H1 (cell line): Measurements from ENCODE around the gene DNAI2. TPM values are rescaled to one million over a fixed set of nuclear protein-coding genes. Genes with fewer than 3 reads are reported as not detected.

ENCODE experiments used
- CTCF ChIA-PET: fragments of 300-600 bp; sonication (Branson Sonifier 250); formaldehyde crosslinking; loops from one replicate; lab custom pipeline; 2021; ENCODE audit not compliant: partially characterized antibody; lab: Charles Lee
- POLR2A ChIA-PET: fragments of 300-600 bp; sonication (Branson Sonifier 250); formaldehyde crosslinking; loops from one replicate; lab custom pipeline; 2021; ENCODE audit warnings: inconsistent platforms; ENCODE audit not compliant: partially characterized antibody; lab: Charles Lee
- DNase-seq, 2 experiments: peaks; one replicate each; pipeline versions ENCODE4 v3.0.0 to v3.0.0-alpha.2; 2010 to 2022; ENCODE audit warnings: low spot score in 2 of 2, low read depth in 1 of 2, mixed read lengths in 1 of 2
- FAIRE-seq: peaks from 2 replicates; lab custom pipeline; 2011; peaks lifted over from hg19 to GRCh38; lab: Jason Lieb, UNC
- H2AFZ ChIP-seq: 2 replicates; pipeline ENCODE4 v1.8.1; 2012; ENCODE audit warnings: low read length, inconsistent platforms
- H2AK5ac ChIP-seq: 2 replicates; pipeline ENCODE4 v1.6.1; 2013; ENCODE audit warnings: low read depth, low read length
- H2BK120ac ChIP-seq: replicated peaks from 2 replicates; pipeline ENCODE3; 2013; ENCODE audit warnings: low read depth, low read length, inconsistent platforms
- H2BK12ac ChIP-seq: 2 replicates; pipeline ENCODE4 v1.6.1; 2013; ENCODE audit warnings: low read depth, low read length
- H2BK15ac ChIP-seq: 2 replicates; pipeline ENCODE4 v1.6.1; 2013; ENCODE audit warnings: low read length
- H2BK20ac ChIP-seq: 2 replicates; pipeline ENCODE4 v1.6.1; 2013; ENCODE audit warnings: low read length
- H2BK5ac ChIP-seq: 2 replicates; pipeline ENCODE4 v1.6.1; 2013; ENCODE audit warnings: low read depth, low read length
- H3K14ac ChIP-seq: 2 replicates; pipeline ENCODE4 v1.6.1; 2013; ENCODE audit warnings: inconsistent platforms; ENCODE audit not compliant: insufficient read length
- H3K18ac ChIP-seq: 2 replicates; pipeline ENCODE4 v1.6.1; 2013; ENCODE audit warnings: low read length; ENCODE audit errors: extremely low read depth
- H3K23ac ChIP-seq: 2 replicates; pipeline ENCODE4 v1.6.1; 2013; ENCODE audit warnings: inconsistent platforms; ENCODE audit not compliant: insufficient read length
- H3K23me2 ChIP-seq: 2 replicates; pipeline ENCODE4 v1.6.1; 2013; ENCODE audit warnings: low read depth, low read length
- H3K27ac ChIP-seq: 2 replicates; pipeline ENCODE4 v1.6.1; 2011; ENCODE audit warnings: low read depth, low read length, inconsistent platforms
- H3K27me3 ChIP-seq, 4 experiments: replicated peaks in 1 of 4; 1 replicate in 1 of 4; 2 replicates in 3 of 4; pipeline versions ENCODE4 v1.6.1 to v1.8.1; 2011 to 2013; ENCODE audit warnings: low read length in 3 of 4, mild to moderate bottlenecking in 3 of 4, inconsistent platforms in 2 of 4, mixed read lengths in 2 of 4, moderate library complexity in 1 of 4; ENCODE audit not compliant: control insufficient read depth in 3 of 4, insufficient read depth in 3 of 4; ENCODE audit errors: extremely low read depth in 1 of 4
- H3K36me3 ChIP-seq, 4 experiments: 2 replicates each; pipeline versions ENCODE4 v1.6.1 to v1.8.1; 2011 to 2013; ENCODE audit warnings: mild to moderate bottlenecking in 4 of 4, low read length in 3 of 4, moderate library complexity in 2 of 4, control low read depth in 1 of 4, inconsistent platforms in 1 of 4; ENCODE audit not compliant: insufficient read depth in 4 of 4, control insufficient read depth in 2 of 4
- H3K4ac ChIP-seq: replicated peaks from 2 replicates; pipeline ENCODE3; 2013; ENCODE audit warnings: low read length, low read depth, mixed read lengths, inconsistent platforms; ENCODE audit not compliant: insufficient read length
- H3K4me1 ChIP-seq, 4 experiments: replicated peaks in 1 of 4; 1 replicate in 1 of 4; 2 replicates in 3 of 4; pipeline versions ENCODE4 v1.6.1 to v1.8.1; 2011 to 2013; ENCODE audit warnings: low read length in 3 of 4, inconsistent platforms in 2 of 4, mixed read lengths in 1 of 4; ENCODE audit not compliant: insufficient read depth in 4 of 4, control insufficient read depth in 3 of 4
- H3K4me2 ChIP-seq, 2 experiments: 2 replicates each; pipeline versions ENCODE4 v1.6.1 to v1.8.1; 2011 to 2013; ENCODE audit warnings: low read depth in 2 of 2, low read length in 2 of 2, control low read depth in 1 of 2, inconsistent platforms in 1 of 2, mild to moderate bottlenecking in 1 of 2; ENCODE audit not compliant: insufficient read depth in 1 of 2
- H3K4me3 ChIP-seq, 4 experiments: fragments of 200-600, 300-600 bp in 1 of 4; sonication (generic), shearing (Covaris generic), sonication (Bioruptor Twin) in 1 of 4; 2 replicates each; pipeline versions ENCODE4 v1.5.1 to v1.8.1; 2011 to 2016; ENCODE audit warnings: low read length in 4 of 4, low read depth in 3 of 4, control low read depth in 2 of 4, inconsistent platforms in 2 of 4, mild to moderate bottlenecking in 2 of 4, mixed read lengths in 1 of 4, moderate library complexity in 1 of 4; ENCODE audit not compliant: insufficient read depth in 2 of 4; ENCODE audit errors: extremely low read depth in 1 of 4
- H3K56ac ChIP-seq: replicated peaks from 2 replicates; pipeline ENCODE3; 2013; ENCODE audit warnings: low read depth, mild to moderate bottlenecking, mixed read lengths, low read length, inconsistent platforms; ENCODE audit not compliant: insufficient read length
- H3K79me1 ChIP-seq: 2 replicates; pipeline ENCODE4 v1.6.1; 2013; ENCODE audit warnings: low read depth, low read length, control low read depth
- H3K79me2 ChIP-seq, 2 experiments: 2 replicates each; pipeline versions ENCODE4 v1.6.1 to v1.8.1; 2012 to 2013; ENCODE audit warnings: low read length in 2 of 2, mild to moderate bottlenecking in 2 of 2, inconsistent platforms in 1 of 2; ENCODE audit not compliant: insufficient read depth in 2 of 2, control insufficient read depth in 1 of 2
- H3K9ac ChIP-seq, 4 experiments: replicated peaks in 1 of 4; 1 replicate in 1 of 4; 2 replicates in 3 of 4; pipeline versions ENCODE4 v1.6.1 to v1.8.1; 2011 to 2013; ENCODE audit warnings: low read depth in 3 of 4, low read length in 3 of 4, control low read depth in 2 of 4, mild to moderate bottlenecking in 2 of 4, moderate library complexity in 2 of 4, inconsistent platforms in 1 of 4; ENCODE audit errors: extremely low read depth in 1 of 4
- H3K9me3 ChIP-seq, 2 experiments: 2 replicates each; pipeline versions ENCODE4 v1.6.1 to v1.8.1; 2012 to 2013; ENCODE audit warnings: mild to moderate bottlenecking in 2 of 2, moderate library complexity in 2 of 2, control low read depth in 1 of 2, inconsistent platforms in 1 of 2, low read depth in 1 of 2, low read length in 1 of 2, mixed read lengths in 1 of 2; ENCODE audit not compliant: insufficient read depth in 2 of 2
- H4K20me1 ChIP-seq, 2 experiments: replicated peaks in 1 of 2; 2 replicates each; pipeline versions ENCODE3 to v1.8.1; 2011 to 2013; ENCODE audit warnings: inconsistent platforms in 2 of 2, low read length in 2 of 2, mild to moderate bottlenecking in 1 of 2; ENCODE audit not compliant: insufficient read depth in 2 of 2, control insufficient read depth in 1 of 2
- H4K5ac ChIP-seq: 2 replicates; pipeline ENCODE4 v1.6.1; 2013; ENCODE audit warnings: low read length, low read depth, mixed read lengths, inconsistent platforms; ENCODE audit not compliant: insufficient read length
- H4K8ac ChIP-seq: 2 replicates; pipeline ENCODE4 v1.8.0; 2013; ENCODE audit warnings: mild to moderate bottlenecking, moderate library complexity, low read length, inconsistent platforms; ENCODE audit not compliant: insufficient read depth; ENCODE audit errors: extremely low read depth
- H4K91ac ChIP-seq: replicated peaks from 2 replicates; pipeline ENCODE3; 2013; ENCODE audit warnings: low read length, mixed read lengths, inconsistent platforms; ENCODE audit not compliant: insufficient read length
- SP2 ChIP-seq: IDR thresholded peaks from 2 replicates; pipeline ENCODE4 v1.6.1; 2012; ENCODE audit warnings: mild to moderate bottlenecking, low read length, inconsistent platforms
- WGBS, 2 experiments: shearing (Covaris generic) in 1 of 2; methylation state at CpG; one replicate each; pipeline versions ENCODE4 v1.1.6 to v1.1.7; 2013 to 2015; ENCODE audit warnings: low lambda C conversion rate in 2 of 2, mixed read lengths in 2 of 2, inconsistent platforms in 1 of 2, low coverage in 1 of 2, missing lambda C conversion rate in 1 of 2; ENCODE audit not compliant: insufficient replicate concordance in 2 of 2, insufficient coverage in 1 of 2, insufficient read length in 1 of 2; ENCODE audit errors: extremely low coverage in 1 of 2, missing lambda C conversion rate in 1 of 2; 5-methylcytosine and 5-hydroxymethylcytosine counted together
- polyA plus RNA-seq, 7 experiments: library from polyadenylated mRNA; depleted of rRNA in 3 of 7; stranded (reverse) in 5 of 7; unstranded in 2 of 7; fragments of >200 nt in 5 of 7; fragments of 200-250 nt in 2 of 7; gene quantifications; 1 replicate in 5 of 7; 2 replicates in 1 of 7; 4 replicates in 1 of 7; pipeline versions ENCODE4 v1.2.1 to v1.2.3, GENCODE V29; 2011 to 2013; ENCODE audit warnings: missing spikeins in 2 of 7, mixed read lengths in 2 of 7
- total RNA-seq: library from RNA; stranded (reverse); fragmentation: NEBNext Ultra II Directional; extraction: Animal tissue kit (Norgen Biotek cat#: 25700); gene quantifications from 2 replicates; pipeline ENCODE4 v1.2.1, GENCODE V29; 2021
- TF ChIP-seq, protein P1 (sequence below), 3 experiments: IDR thresholded peaks; 1 replicate in 2 of 3; 2 replicates in 1 of 3; pipeline versions ENCODE4 v1.5.1 to v1.6.1; 2011; ENCODE audit warnings: low read length in 3 of 3, mild to moderate bottlenecking in 3 of 3, inconsistent platforms in 2 of 3, low read depth in 1 of 3, moderate library complexity in 1 of 3; ENCODE audit not compliant: insufficient read depth in 1 of 3; ENCODE audit errors: control extremely low read depth in 1 of 3

The DNAI2 gene
- total and polyA plus RNA-seq, 2 of the 8 experiments (the other 6 are each of a cell fraction or from before 2014, with no cell fraction given), result 0.08 to 0.15 TPM

- Histone ChIP-seq H2BK15ac (no peak overlapping the region; the same call in 1 of the 2 replicates), H3K4me1 (peaks cover 5 to 29% (median 19%) of the 10 kb centered on the region in 4 experiments), H3K4me2 (peak overlapping the region; percentile 5 to 80; a peak in 2 of 4 replicates), H3K27ac (no peak overlapping the region), H2AK5ac (no peak overlapping the region), H3K27me3 (no peaks in the 10 kb centered on the region), H4K8ac (no peak overlapping the region), H3K56ac (no peak overlapping the region), H4K91ac (peak overlapping the region; percentile 2), H3K79me2 (no peaks in the 10 kb centered on the region), H3K4me3 (peak overlapping the region in 3 of 4 experiments; percentile 23 to 54 (median 24); a peak in 4 of 8 replicates), H3K9ac (no peak overlapping the region), H2AFZ (no peak overlapping the region), H2BK120ac (no peak overlapping the region), H3K14ac (no peak overlapping the region), H2BK20ac (0 out of 2 replicates have a peak overlapping the region, but pooled peaks have one; percentile 61), H3K9me3 (no peaks in the 10 kb centered on the region), H2BK5ac (0 out of 2 replicates have a peak overlapping the region, but pooled peaks have one; percentile 83), H3K4ac (no peak overlapping the region), H3K79me1 (no peaks in the 10 kb centered on the region), H4K5ac (no peak overlapping the region), H3K23me2 (peaks cover 1% of the 10 kb centered on the region), H4K20me1 (no peaks in the 10 kb centered on the region), H2BK12ac (peak overlapping the region; percentile 84; the same call in 1 of the 2 replicates), H3K23ac (no peak overlapping the region), H3K18ac (peak overlapping the region; percentile 81), H3K36me3 (peaks cover 0 to 10% (median 0%) of the 10 kb centered on the region in 4 experiments; a peak in 1 of 8 replicates)
- WGBS, 2 experiments, result 53% methylated on average over 7 of the region's 7 CpGs; no CpG with 5 or more reads in 1 of the 2 experiments
- POLR2A ChIA-PET, result interaction anchor here (1.1 to 1.3 kb wide), 4 partner anchors 9 to 94 kb away, joined by 3 to 4 read pairs (median 4); no protein-coding TSS in a partner anchor
- CTCF ChIA-PET, result interaction anchor here (1.0 to 9.2 kb wide), 25 partner anchors 8 to 205 kb away, joined by 3 to 83 read pairs (median 7); partner anchors contain the start of gene GPR142
- TF ChIP-seq SP2, result no peak
- TF ChIP-seq, protein P1, sequence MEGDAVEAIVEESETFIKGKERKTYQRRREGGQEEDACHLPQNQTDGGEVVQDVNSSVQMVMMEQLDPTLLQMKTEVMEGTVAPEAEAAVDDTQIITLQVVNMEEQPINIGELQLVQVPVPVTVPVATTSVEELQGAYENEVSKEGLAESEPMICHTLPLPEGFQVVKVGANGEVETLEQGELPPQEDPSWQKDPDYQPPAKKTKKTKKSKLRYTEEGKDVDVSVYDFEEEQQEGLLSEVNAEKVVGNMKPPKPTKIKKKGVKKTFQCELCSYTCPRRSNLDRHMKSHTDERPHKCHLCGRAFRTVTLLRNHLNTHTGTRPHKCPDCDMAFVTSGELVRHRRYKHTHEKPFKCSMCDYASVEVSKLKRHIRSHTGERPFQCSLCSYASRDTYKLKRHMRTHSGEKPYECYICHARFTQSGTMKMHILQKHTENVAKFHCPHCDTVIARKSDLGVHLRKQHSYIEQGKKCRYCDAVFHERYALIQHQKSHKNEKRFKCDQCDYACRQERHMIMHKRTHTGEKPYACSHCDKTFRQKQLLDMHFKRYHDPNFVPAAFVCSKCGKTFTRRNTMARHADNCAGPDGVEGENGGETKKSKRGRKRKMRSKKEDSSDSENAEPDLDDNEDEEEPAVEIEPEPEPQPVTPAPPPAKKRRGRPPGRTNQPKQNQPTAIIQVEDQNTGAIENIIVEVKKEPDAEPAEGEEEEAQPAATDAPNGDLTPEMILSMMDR (IDR thresholded peaks at IDR 0.05; ENCODE audit: control extremely low read depth in 1 of 3, insufficient read depth in 1 of 3, low read depth in 1 of 3, low read length in 3 of 3), result peak in 2 of 3 experiments; percentile 16 to 32; a peak in 2 of 4 replicates
- DNase-seq (no peak), FAIRE-seq (no peak)
Observed at GRCh38 chr17:74360899-74361229, 86.8 kb downstream of the DNAI2 start.
